GM19328 (cell line): ENCODE results near the gene XIRP2.
"Not testable (repeated sequence)": the region's sequence is repeated elsewhere in the genome, so short reads cannot be mapped to it uniquely, and the experiment has no call there.

Source experiments
- ATAC-seq: cut with Tn5 transposase; IDR thresholded peaks from one replicate; pipeline ENCODE4 v1.9.1; 2021; ENCODE audit warnings: mild to moderate bottlenecking, moderate library complexity; ENCODE audit not compliant: unreplicated experiment

The XIRP2 gene

DNA sequence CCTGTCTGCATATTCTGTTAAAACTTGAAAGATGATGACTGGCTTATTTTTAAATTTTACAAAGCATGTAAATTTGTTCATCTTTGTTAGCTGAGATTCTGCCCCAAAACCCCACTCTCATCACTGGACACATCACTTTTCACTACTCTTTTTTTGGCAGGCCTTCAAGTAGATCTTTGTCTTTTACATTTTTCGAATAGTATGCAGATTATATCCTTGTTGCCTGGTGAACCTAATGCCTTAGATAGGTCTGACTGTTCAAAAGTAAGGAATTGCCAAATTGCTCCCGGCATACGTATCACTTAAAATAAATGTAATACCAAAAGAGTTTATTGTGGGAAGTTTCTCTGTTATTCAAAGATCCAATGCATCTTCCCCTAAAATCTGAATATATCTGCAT lies 303.3 kb downstream of the XIRP2 start:
- no peak for ATAC-seq

- ATAC-seq = no peak
These were observed 304.6 kb downstream of the XIRP2 start for GRCh38 chr2:167192833-167193232.

GRCh38 chr2:167196461-167197252 lies 308.4 kb downstream of the XIRP2 start:
- no peak for ATAC-seq

DNA sequence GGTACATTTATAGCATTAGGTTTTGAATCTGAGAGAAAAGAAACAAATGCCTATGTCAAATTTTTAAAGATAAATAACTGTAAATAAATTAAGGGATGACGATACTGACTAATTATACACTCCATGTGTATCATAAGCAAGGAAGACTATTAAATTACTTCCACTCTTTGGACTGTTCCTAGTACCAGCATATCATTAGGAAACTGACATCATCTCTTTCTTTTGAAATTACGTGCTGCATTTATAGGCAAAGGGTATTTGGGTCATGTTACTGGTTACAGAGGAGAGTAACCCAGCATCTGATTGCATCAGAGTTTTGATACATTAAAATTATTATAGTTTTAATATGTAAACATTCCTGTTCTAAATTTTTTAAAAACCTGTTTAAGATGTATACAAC lies 309.7 kb downstream of the XIRP2 start:
- no peak for ATAC-seq

DNA sequence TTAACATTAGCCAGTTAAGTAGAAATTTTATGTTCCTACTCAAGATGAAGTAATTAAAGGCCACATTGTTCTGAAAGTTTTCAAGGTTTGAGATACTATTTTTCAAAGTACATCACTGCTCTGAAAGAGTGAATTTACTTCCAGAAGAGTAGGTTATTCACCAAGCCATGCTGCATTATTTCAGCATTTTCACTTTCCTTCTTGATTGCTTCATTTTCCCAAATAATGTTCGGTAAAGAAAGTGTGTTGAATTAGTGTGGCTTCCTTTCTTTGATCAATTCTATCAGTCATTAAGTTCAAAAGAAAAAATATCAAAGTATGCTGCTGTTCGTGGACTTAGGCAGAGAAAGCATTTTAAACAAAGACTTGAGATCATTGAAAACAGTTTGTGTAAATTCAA lies 310.3 kb downstream of the XIRP2 start:
- ATAC-seq = no peak

DNA sequence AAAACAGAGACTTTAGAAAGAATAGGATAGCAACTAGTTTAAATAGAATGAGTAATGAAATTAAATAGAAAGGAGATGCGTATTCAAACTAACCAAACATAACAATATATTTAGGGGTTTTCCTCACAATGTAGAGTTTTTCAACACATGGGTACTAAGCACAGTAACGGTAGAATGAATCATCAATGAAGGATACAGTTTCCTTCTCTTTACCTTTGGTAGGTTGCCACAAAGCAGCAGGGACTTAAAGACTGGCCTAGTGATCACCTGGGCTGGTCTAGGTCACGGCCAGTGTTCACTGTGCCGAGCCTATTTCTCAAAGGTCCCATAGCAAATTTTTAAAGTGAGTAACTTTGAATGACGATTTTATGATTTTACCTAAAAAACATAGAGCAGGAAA lies 311.7 kb downstream of the XIRP2 start:
- no peak for ATAC-seq

- no peak for ATAC-seq
These were observed 321.5 kb downstream of the XIRP2 start for GRCh38 chr2:167209784-167210183.

DNA sequence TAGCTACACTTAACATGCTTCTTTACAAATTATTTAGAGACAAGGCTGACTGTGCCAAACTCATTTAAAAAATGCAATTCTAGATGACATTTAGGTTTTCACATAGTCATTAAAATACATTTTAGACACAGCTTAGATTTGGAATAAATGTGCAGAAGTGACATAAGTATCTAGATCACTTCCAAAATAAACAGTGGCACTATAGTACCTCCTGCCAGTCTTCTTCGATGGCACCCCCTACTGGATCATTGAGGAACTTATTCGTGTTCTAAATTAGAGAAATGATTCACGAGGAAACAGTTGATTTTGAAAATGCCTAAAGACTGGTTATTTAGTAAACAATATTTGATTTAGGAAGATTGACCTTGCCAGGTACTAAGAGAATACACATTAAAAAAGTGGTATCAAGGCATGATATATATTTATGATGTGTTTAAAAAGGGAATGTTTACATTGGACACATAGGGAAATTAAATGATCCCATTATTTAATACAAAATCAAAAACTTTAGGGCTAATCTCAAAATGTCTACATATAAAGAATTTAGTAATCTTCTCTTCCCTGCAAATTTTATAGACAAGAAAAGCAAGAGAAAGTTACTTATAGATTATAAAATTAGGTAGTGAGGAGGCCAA lies 323.9 kb downstream of the XIRP2 start:
- peak; percentile 67 for ATAC-seq

GRCh38 chr2:167215595-167215994 lies 327.3 kb downstream of the XIRP2 start:
- ATAC-seq = no peak

DNA sequence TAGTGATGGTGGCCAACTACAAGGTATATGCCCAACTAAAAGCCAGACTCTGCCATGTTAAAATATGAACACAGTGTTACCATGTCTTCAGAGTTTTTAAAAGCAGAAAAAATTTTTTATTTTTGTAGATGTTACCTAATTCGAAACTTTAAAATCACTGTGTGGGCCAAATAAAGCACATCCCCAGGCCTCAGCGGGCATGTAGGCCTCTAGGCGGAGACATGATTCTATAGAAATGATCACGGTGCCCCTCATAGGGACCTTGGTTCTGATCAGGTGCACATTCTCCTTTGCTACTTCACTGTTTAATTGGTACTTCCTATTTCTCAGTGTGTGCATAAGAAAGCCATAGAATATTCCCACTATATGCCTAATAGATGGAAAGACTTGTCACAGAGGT lies 349.2 kb downstream of the XIRP2 start:
- ATAC-seq = no peak

- no peak for ATAC-seq
These were observed 352.4 kb downstream of the XIRP2 start for GRCh38 chr2:167240671-167241070.

DNA sequence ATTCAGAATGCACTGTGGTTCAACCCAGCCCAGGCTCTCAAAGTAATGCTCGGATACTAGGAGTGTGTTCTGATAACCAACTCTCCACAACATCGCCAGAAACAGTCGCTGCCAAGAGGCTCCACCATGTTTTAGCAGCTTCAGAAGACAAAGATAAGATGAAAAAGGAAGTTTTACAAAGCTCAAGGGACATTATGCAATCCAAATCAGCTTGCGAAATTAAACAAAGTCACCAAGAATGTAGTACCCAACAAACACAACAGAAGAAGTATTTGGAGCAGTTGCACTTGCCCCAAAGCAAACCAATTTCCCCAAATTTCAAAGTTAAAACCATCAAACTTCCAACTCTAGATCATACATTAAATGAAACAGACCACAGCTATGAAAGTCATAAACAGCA lies 360.9 kb downstream of the XIRP2 start:
- no peak for ATAC-seq

DNA sequence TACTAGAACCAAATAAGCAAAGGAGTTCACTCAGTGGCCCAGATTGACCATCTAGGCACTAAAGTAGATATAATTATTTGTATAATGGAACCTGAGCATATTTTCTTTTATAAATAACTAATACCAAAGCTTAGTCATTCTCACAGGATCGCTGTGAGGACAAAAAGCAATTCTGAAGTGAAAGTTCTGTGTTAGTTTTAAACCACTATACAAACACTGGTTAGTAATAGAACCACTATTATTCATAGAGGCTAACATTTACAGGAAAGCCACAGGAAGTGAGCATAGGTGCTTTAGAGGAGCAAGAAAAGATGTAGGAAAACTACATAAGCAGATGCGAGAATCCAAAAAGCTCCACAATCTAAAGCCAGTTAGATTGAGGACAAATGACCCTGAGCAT lies 364.7 kb downstream of the XIRP2 start:
- no peak for ATAC-seq

- no peak for ATAC-seq
These were observed 366.4 kb downstream of the XIRP2 start for GRCh38 chr2:167254721-167255120.

- ATAC-seq = no peak
These were observed 370.4 kb downstream of the XIRP2 start for GRCh38 chr2:167258712-167259111.

GRCh38 chr2:167264380-167264779 lies 376.1 kb downstream of the XIRP2 start:
- no peak for ATAC-seq

GRCh38 chr2:167265004-167265403 lies 376.7 kb downstream of the XIRP2 start:
- no peak for ATAC-seq

DNA sequence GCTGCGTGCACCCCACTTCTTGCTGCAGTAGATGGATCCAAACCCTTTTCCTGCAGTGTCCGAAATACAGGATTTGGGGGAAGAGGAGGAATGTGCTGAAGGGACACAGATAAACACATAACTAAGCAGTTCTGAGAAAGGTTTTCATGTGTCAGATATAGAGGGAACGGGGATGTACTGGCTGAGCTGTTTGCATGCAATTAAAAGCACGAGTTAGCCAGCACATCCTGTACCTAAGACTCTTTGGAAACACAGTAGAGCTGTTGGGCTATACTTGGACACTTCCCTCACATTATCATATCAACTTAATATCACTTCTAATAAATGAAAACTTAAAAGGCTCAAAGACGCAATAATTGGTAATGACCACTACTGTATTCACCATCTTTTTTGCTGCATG lies 377.4 kb downstream of the XIRP2 start:
- no peak for ATAC-seq

GRCh38 chr2:167268245-167268644 lies 380.0 kb downstream of the XIRP2 start:
- ATAC-seq = not testable (repeated sequence)

DNA sequence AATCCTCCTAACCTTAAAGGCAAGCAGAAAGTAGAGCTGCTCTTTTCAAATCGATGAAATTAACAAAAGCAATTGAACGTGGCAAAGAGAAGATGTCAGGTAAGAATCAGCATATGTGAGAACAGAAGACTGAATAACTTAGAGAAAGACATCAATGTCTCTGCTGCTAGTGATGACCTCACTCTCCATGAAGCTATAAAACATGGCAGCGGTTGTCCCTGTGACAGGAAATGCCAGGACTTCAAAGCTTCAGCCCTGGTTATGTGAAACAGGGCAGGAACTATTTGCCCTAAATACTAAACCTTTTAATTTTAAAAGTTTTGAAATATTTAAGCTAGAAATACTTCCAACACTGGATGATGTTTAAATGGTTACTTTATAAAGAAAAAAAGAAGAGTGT lies 383.7 kb downstream of the XIRP2 start:
- no peak for ATAC-seq

- no peak for ATAC-seq
These were observed 386.8 kb downstream of the XIRP2 start for GRCh38 chr2:167275046-167275445.

- no peak for ATAC-seq
These were observed 391.5 kb downstream of the XIRP2 start for GRCh38 chr2:167279810-167280209.

GRCh38 chr2:167287212-167287611 lies 398.9 kb downstream of the XIRP2 start:
- no peak for ATAC-seq
